ENCODE measurements around the gene TRIM29. TPM values are rescaled to one million over a fixed set of nuclear protein-coding genes. Genes with fewer than 3 reads are reported as not detected.
A peak's percentile ranks its signal among the peaks of the same experiment; 100 is the strongest.

TRIM29 gene
- total RNA-seq, 1 experiment from 2014 or later = 293 TPM

DNA sequence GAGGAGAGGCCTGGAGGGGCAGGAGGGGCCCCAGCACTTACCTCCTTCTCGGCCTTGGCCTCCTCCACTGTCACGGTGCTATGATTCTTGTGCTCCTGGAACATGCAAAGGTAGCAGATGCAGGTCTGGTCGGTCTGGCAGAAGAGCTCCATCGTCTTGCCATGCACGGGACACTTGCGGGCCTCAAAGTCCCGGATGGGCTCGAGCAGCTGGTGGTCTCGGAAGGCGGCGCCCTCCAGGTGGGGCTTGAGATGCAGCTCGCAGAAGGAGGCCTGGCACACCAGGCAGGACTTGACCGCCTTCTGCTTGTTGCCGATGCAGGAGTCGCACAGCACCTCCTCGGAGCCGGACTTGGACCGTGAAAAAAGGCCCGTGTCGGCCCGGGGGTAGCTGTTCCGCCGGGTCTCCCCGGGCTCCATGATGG lies 714 bp downstream of the TRIM29 start:
- intact Hi-C loops (cut with micrococcal nuclease; ENCODE audit: unreplicated experiment) = no loop called here
- H3K4me3 ChIP-seq = peak overlapping the region; percentile 60
- no peaks in the 10 kb centered on the region for H3K36me3 ChIP-seq (ENCODE audit: low read depth)
- TF ChIP-seq EZH2 (IDR thresholded peaks at IDR 0.05; ENCODE audit: low read depth) = no peak
- TF ChIP-seq, protein P1, sequence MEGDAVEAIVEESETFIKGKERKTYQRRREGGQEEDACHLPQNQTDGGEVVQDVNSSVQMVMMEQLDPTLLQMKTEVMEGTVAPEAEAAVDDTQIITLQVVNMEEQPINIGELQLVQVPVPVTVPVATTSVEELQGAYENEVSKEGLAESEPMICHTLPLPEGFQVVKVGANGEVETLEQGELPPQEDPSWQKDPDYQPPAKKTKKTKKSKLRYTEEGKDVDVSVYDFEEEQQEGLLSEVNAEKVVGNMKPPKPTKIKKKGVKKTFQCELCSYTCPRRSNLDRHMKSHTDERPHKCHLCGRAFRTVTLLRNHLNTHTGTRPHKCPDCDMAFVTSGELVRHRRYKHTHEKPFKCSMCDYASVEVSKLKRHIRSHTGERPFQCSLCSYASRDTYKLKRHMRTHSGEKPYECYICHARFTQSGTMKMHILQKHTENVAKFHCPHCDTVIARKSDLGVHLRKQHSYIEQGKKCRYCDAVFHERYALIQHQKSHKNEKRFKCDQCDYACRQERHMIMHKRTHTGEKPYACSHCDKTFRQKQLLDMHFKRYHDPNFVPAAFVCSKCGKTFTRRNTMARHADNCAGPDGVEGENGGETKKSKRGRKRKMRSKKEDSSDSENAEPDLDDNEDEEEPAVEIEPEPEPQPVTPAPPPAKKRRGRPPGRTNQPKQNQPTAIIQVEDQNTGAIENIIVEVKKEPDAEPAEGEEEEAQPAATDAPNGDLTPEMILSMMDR (conservative IDR thresholded peaks at IDR 0.05) = no peak
- no peaks in the 10 kb centered on the region for H3K9me2 ChIP-seq (ENCODE audit: insufficient read depth)
- peaks cover 24% of the 10 kb centered on the region; the same call in 1 of the 2 replicates for H3F3A ChIP-seq (ENCODE audit: insufficient read depth, low read depth)
- H2AFZ ChIP-seq = peak overlapping the region; percentile 71
- ChIA-PET POLR2A (ENCODE audit: unreplicated experiment) (no interaction called here), CTCF (interaction anchor here (1.1 kb wide), 1 partner anchor 12 kb away, joined by 3 read pairs; no protein-coding TSS in a partner anchor)
- H3K27ac ChIP-seq = no peak overlapping the region
- no peaks in the 10 kb centered on the region for H3K27me3 ChIP-seq (ENCODE audit: insufficient read depth, low read depth)
- no peaks in the 10 kb centered on the region for H3K9me3 ChIP-seq (ENCODE audit: insufficient read depth, low read depth)
- no peaks in the 10 kb centered on the region for H4K20me1 ChIP-seq (ENCODE audit: insufficient read depth)
- no TSS peak for BruUV-seq (replicated peaks)
- peak overlapping the region; percentile 86 for H3K4me2 ChIP-seq
- peaks cover 45% of the 10 kb centered on the region for H3K4me1 ChIP-seq (replicated peaks; ENCODE audit: insufficient read depth)
- DNase-seq = no peak
- H3K79me2 ChIP-seq (ENCODE audit: low read depth) = peaks cover 10% of the 10 kb centered on the region

DNA sequence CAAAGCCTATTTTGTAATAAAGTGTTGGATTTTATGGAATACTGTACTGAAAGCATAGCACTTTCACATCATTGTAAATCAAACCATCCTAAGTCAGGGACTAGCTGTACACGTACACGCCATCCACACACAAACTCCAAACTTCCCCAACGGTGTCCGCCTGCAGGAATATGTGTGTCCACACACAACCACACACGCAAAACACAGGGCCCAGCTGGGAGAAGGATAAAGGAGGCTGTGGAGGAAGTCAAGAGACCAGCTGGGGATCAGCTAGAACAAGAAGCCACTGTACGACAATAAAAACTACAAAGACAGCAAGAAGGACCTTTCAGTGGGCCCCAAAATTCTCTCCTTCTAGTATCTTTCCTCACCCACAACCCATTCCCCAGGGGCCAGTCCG lies 1.6 kb downstream of the TRIM29 start:
- ChIA-PET POLR2A (ENCODE audit: unreplicated experiment) (no interaction called here), CTCF (no interaction called here)
- TF ChIP-seq EZH2 (IDR thresholded peaks at IDR 0.05; ENCODE audit: low read depth) = no peak
- TF ChIP-seq, protein P1 (conservative IDR thresholded peaks at IDR 0.05) = no peak
- H3K36me3 ChIP-seq (ENCODE audit: low read depth) = no peaks in the 10 kb centered on the region
- H3K27ac ChIP-seq = no peak overlapping the region
- H3K4me2 ChIP-seq = peak overlapping the region; percentile 86
- H4K20me1 ChIP-seq (ENCODE audit: insufficient read depth) = no peaks in the 10 kb centered on the region
- no peaks in the 10 kb centered on the region for H3K9me3 ChIP-seq (ENCODE audit: insufficient read depth, low read depth)
- no peak for DNase-seq
- H2AFZ ChIP-seq = no peak overlapping the region
- H3K4me1 ChIP-seq (replicated peaks; ENCODE audit: insufficient read depth) = peaks cover 38% of the 10 kb centered on the region
- H3K27me3 ChIP-seq (ENCODE audit: insufficient read depth, low read depth) = no peaks in the 10 kb centered on the region
- H3F3A ChIP-seq (ENCODE audit: insufficient read depth, low read depth) = peaks cover 24% of the 10 kb centered on the region; the same call in 1 of the 2 replicates
- H3K9me2 ChIP-seq (ENCODE audit: insufficient read depth) = no peaks in the 10 kb centered on the region
- intact Hi-C loops (cut with micrococcal nuclease; ENCODE audit: unreplicated experiment) = no loop called here
- BruUV-seq (replicated peaks) = TSS peak; percentile 56
- peaks cover 10% of the 10 kb centered on the region for H3K79me2 ChIP-seq (ENCODE audit: low read depth)
- H3K4me3 ChIP-seq = peak overlapping the region; percentile 60; the same call in 1 of the 2 replicates

DNA sequence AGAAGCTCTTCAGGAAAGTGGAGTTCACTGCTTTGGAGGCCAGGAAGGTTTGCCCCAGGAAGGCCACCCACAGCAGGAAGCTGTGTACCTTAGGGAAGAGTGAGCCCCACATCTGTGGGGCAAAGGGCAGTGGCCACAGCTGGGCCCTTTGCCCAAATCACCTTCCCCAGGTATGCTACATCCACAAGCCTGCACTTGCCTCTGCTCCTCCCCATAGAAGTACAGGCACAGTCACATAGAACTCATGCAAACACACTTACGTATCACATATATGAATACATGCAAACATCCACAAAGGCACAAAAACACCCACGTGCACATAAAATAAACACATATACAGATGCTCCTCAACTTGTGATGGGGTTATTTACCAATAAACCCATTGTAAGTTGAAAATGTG lies 2.1 kb downstream of the TRIM29 start:
- Histone ChIP-seq H3K36me3 (ENCODE audit: low read depth) (no peaks in the 10 kb centered on the region), H3K4me2 (peak overlapping the region; percentile 86), H2AFZ (no peak overlapping the region), H3F3A (ENCODE audit: insufficient read depth, low read depth) (peaks cover 24% of the 10 kb centered on the region; the same call in 1 of the 2 replicates), H3K4me3 (peak overlapping the region; percentile 60; the same call in 1 of the 2 replicates), H3K27me3 (ENCODE audit: insufficient read depth, low read depth) (no peaks in the 10 kb centered on the region), H3K9me3 (ENCODE audit: insufficient read depth, low read depth) (no peaks in the 10 kb centered on the region), H3K9me2 (ENCODE audit: insufficient read depth) (no peaks in the 10 kb centered on the region), H4K20me1 (ENCODE audit: insufficient read depth) (no peaks in the 10 kb centered on the region), H3K4me1 (replicated peaks; ENCODE audit: insufficient read depth) (peaks cover 38% of the 10 kb centered on the region), H3K27ac (no peak overlapping the region), H3K79me2 (ENCODE audit: low read depth) (peaks cover 10% of the 10 kb centered on the region)
- BruUV-seq (replicated peaks) = no TSS peak
- intact Hi-C loops (cut with micrococcal nuclease; ENCODE audit: unreplicated experiment) = no loop called here
- ChIA-PET POLR2A (ENCODE audit: unreplicated experiment) (interaction anchor here (0.6 kb wide), 1 partner anchor 14 kb away, joined by 6 read pairs; no protein-coding TSS in a partner anchor), CTCF (interaction anchor here (0.6 kb wide), 1 partner anchor 408 kb away, joined by 8 read pairs; no protein-coding TSS in a partner anchor)
- no peak for DNase-seq
- no peak for TF ChIP-seq EZH2 (IDR thresholded peaks at IDR 0.05; ENCODE audit: low read depth)
- TF ChIP-seq, protein P1 (conservative IDR thresholded peaks at IDR 0.05) = no peak
